ENCODE results near the gene LRP8. TPM values are rescaled to one million over a fixed set of nuclear protein-coding genes. Genes with fewer than 3 reads are reported as not detected.

The LRP8 gene
- total and polyA plus RNA-seq, 9 of the 15 experiments (the other 6 are each of a cell fraction or from before 2014, with no cell fraction given): 7.1 to 56.1 (median 31.3) TPM

DNA sequence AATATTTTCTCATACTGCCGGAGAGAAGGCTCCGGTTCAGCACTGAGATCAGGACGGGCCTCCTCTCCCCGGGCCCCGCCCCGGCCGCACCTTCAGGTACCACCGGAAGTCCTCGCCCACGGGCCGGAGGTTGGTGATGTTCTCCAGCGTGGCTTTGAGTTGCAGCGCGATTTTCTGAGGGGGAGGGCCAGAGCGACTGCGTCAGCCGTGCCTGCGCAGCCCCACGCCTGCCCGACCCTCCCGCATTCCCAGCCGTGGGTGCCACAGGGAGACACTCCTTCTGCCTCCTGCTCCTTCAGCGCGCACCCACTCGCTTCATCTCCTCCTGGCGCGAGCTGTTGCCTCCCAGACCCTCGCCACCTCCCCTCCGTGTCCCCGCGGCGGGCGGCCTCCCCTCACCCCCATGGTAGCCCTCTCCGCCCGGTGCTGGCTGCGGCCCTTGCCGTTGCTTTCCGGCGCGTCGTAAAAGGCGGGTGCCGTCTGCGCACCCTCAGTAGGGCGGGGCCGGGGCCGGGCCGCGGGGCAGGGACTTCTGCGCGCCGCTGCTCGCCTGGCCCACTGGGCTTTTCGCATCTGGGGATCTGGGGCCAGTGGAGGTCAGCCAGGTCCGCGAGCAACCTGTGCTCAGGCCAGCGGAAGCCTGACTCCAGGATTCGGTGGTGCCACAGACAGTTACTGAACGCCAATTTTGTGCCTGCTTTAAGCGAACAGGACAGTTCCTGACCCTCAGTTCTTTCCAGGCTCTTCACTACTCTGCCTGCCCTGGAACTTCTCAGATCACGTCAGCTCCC is 107.5 kb downstream of the LRP8 start, which contains the start of gene CZIB (continued):
- TF ChIP-seq SOX6 (IDR thresholded peaks at IDR 0.05): peak; percentile 58; the same call in 1 of the 2 replicates
- TF ChIP-seq, protein P1, sequence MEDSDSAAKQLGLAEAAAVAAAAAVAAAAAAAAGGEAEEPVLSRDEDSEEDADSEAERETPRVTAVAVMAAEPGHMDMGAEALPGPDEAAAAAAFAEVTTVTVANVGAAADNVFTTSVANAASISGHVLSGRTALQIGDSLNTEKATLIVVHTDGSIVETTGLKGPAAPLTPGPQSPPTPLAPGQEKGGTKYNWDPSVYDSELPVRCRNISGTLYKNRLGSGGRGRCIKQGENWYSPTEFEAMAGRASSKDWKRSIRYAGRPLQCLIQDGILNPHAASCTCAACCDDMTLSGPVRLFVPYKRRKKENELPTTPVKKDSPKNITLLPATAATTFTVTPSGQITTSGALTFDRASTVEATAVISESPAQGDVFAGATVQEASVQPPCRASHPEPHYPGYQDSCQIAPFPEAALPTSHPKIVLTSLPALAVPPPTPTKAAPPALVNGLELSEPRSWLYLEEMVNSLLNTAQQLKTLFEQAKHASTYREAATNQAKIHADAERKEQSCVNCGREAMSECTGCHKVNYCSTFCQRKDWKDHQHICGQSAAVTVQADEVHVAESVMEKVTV (CRISPR knock-in tag; IDR thresholded peaks at IDR 0.05): no peak
- no peak; the same call in 1 of the 2 replicates for TF ChIP-seq FOXK1 (CRISPR knock-in tag; IDR thresholded peaks at IDR 0.05; ENCODE audit: borderline replicate concordance)
- peak; percentile 7; the same call in 1 of the 2 replicates for TF ChIP-seq ELF2 (CRISPR knock-in tag; IDR thresholded peaks at IDR 0.05)
- no peak for TF ChIP-seq SNRNP70 (optimal IDR thresholded peaks at IDR 0.05; ENCODE audit: low read depth, low read length)
- TF ChIP-seq, protein P2, sequence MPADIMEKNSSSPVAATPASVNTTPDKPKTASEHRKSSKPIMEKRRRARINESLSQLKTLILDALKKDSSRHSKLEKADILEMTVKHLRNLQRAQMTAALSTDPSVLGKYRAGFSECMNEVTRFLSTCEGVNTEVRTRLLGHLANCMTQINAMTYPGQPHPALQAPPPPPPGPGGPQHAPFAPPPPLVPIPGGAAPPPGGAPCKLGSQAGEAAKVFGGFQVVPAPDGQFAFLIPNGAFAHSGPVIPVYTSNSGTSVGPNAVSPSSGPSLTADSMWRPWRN (IDR thresholded peaks at IDR 0.05; ENCODE audit: low read depth): no peak
- TF ChIP-seq, protein P3, sequence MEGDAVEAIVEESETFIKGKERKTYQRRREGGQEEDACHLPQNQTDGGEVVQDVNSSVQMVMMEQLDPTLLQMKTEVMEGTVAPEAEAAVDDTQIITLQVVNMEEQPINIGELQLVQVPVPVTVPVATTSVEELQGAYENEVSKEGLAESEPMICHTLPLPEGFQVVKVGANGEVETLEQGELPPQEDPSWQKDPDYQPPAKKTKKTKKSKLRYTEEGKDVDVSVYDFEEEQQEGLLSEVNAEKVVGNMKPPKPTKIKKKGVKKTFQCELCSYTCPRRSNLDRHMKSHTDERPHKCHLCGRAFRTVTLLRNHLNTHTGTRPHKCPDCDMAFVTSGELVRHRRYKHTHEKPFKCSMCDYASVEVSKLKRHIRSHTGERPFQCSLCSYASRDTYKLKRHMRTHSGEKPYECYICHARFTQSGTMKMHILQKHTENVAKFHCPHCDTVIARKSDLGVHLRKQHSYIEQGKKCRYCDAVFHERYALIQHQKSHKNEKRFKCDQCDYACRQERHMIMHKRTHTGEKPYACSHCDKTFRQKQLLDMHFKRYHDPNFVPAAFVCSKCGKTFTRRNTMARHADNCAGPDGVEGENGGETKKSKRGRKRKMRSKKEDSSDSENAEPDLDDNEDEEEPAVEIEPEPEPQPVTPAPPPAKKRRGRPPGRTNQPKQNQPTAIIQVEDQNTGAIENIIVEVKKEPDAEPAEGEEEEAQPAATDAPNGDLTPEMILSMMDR (IDR thresholded peaks at IDR 0.05 in 2 of 3, conservative IDR thresholded peaks at IDR 0.05 in 1 of 3; ENCODE audit: insufficient read depth in 2 of 3, low read depth in 1 of 3, low read length in 3 of 3): 0 out of 6 replicates have a peak, but pooled peaks of 1 of the 3 experiments have one; percentile 4
- TF ChIP-seq, protein P4, sequence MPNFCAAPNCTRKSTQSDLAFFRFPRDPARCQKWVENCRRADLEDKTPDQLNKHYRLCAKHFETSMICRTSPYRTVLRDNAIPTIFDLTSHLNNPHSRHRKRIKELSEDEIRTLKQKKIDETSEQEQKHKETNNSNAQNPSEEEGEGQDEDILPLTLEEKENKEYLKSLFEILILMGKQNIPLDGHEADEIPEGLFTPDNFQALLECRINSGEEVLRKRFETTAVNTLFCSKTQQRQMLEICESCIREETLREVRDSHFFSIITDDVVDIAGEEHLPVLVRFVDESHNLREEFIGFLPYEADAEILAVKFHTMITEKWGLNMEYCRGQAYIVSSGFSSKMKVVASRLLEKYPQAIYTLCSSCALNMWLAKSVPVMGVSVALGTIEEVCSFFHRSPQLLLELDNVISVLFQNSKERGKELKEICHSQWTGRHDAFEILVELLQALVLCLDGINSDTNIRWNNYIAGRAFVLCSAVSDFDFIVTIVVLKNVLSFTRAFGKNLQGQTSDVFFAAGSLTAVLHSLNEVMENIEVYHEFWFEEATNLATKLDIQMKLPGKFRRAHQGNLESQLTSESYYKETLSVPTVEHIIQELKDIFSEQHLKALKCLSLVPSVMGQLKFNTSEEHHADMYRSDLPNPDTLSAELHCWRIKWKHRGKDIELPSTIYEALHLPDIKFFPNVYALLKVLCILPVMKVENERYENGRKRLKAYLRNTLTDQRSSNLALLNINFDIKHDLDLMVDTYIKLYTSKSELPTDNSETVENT (CRISPR knock-in tag; IDR thresholded peaks at IDR 0.05): peak; percentile 81
- peak; percentile 83; the same call in 1 of the 2 replicates for TF ChIP-seq NR2C2 (CRISPR knock-in tag; IDR thresholded peaks at IDR 0.05)
- TF ChIP-seq NR2C2 (tag; IDR thresholded peaks at IDR 0.05): peak; percentile 55; the same call in 1 of the 2 replicates
- TF ChIP-seq, protein P5, sequence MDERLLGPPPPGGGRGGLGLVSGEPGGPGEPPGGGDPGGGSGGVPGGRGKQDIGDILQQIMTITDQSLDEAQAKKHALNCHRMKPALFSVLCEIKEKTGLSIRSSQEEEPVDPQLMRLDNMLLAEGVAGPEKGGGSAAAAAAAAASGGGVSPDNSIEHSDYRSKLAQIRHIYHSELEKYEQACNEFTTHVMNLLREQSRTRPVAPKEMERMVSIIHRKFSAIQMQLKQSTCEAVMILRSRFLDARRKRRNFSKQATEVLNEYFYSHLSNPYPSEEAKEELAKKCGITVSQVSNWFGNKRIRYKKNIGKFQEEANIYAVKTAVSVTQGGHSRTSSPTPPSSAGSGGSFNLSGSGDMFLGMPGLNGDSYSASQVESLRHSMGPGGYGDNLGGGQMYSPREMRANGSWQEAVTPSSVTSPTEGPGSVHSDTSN (CRISPR knock-in tag; IDR thresholded peaks at IDR 0.05; ENCODE audit: low read depth): no peak
- TF ChIP-seq, protein P5 (tag; conservative IDR thresholded peaks at IDR 0.05; ENCODE audit: low read depth): no peak
- no peak for TF ChIP-seq FOXA3 (CRISPR knock-in tag; conservative IDR thresholded peaks at IDR 0.05 in 1 of 2, IDR thresholded peaks at IDR 0.05 in 1 of 2)
- TF ChIP-seq HMG20B (CRISPR knock-in tag; IDR thresholded peaks at IDR 0.05): no peak
- peak; percentile 60; the same call in 1 of the 2 replicates for TF ChIP-seq ARID1B (IDR thresholded peaks at IDR 0.05)
- TF ChIP-seq KLF6 (CRISPR knock-in tag; IDR thresholded peaks at IDR 0.05; ENCODE audit: borderline replicate concordance): peak; percentile 69; the same call in 1 of the 2 replicates

Data from K562 (cell line).